ENCODE data around the gene CDH10. TPM values are rescaled to one million over a fixed set of nuclear protein-coding genes. Genes with fewer than 3 reads are reported as not detected.

Gene CDH10
- total RNA-seq, 2 experiments from 2014 or later, result not detected

DNA sequence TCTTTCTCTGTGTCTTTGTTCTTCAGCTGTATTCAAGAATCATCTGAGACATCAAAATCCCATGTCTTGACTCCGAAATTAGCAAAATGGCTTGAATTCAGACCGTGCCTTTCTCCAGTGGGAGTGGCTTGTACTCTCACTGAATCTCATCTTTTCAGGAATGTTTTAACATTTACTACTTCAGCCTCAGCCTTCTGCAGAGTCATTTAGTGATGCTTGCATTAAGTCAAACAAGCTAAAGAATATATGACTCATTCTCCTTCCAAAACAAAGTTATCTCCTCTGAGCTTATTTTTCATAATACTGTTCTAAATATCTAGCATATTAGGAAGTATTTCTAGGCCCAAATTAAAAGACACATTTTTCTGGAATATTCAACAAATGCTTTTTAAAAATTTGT is 205.3 kb downstream of the CDH10 start:
- H3K27ac Mint-ChIP-seq, result no peak overlapping the region
- CTCF ChIA-PET, result no interaction called here
- intact Hi-C loops (cut with micrococcal nuclease), result no loop called here
- DNase-seq, result no peak
- no peaks in the 10 kb centered on the region for H3K36me3 Mint-ChIP-seq
- peaks cover 11% of the 10 kb centered on the region for H3K9me3 Mint-ChIP-seq
- no peaks in the 10 kb centered on the region for H3K27me3 Mint-ChIP-seq
- POLR2A ChIA-PET, result no interaction called here
- H3K4me3 Mint-ChIP-seq, result no peak overlapping the region
- no peaks in the 10 kb centered on the region for H3K4me1 Mint-ChIP-seq (ENCODE audit: low read depth)

Data from activated CD4-positive, alpha-beta memory T cell treated with anti-CD3 and anti-CD28 coated beads for 36 hours (primary cell).